ENCODE results near the gene NEGR1. TPM values are rescaled to one million over a fixed set of nuclear protein-coding genes. Genes with fewer than 3 reads are reported as not detected.

The NEGR1 gene
- total and polyA plus RNA-seq, 2 experiments from 2014 or later, result 1.0 to 2.8 TPM

- Histone ChIP-seq H3K27me3 (no peaks in the 10 kb centered on the region), H3K36me3 (replicated peaks; ENCODE audit: insufficient read depth, low read depth) (no peaks in the 10 kb centered on the region), H3K4me1 (ENCODE audit: insufficient read depth) (peaks cover 6% of the 10 kb centered on the region), H3K4me2 (no peak overlapping the region), H4K20me1 (ENCODE audit: insufficient read depth, poor library complexity, severe bottlenecking) (no peaks in the 10 kb centered on the region), H3K9me3 (ENCODE audit: low read depth) (no peaks in the 10 kb centered on the region), H3K27ac (no peak overlapping the region), H3K4me3 (no peak overlapping the region), H3K79me2 (no peaks in the 10 kb centered on the region), H2AFZ (no peak overlapping the region), H3K9me2 (replicated peaks; ENCODE audit: insufficient read depth) (no peaks in the 10 kb centered on the region)
- WGBS (ENCODE audit: low lambda C conversion rate, missing lambda C conversion rate), result 98% methylated on average over 2 of the region's 2 CpGs
- TF ChIP-seq EZH2 (IDR thresholded peaks at IDR 0.05; ENCODE audit: borderline replicate concordance), result no peak
- no peak for TF ChIP-seq CTCF (IDR thresholded peaks at IDR 0.05; ENCODE audit: poor library complexity)
- TF ChIP-seq EZH2phosphoT487 (IDR thresholded peaks at IDR 0.05; ENCODE audit: low read depth, severe bottlenecking, unreplicated experiment), result no peak
- no peak for DNase-seq (ENCODE audit: low spot score)
Measured at GRCh38 chr1:71645015-71645414, 637.3 kb downstream of the NEGR1 start.

GRCh38 chr1:71641903-71642302 is 640.4 kb downstream of the NEGR1 start:
- H3K9me2 ChIP-seq (replicated peaks; ENCODE audit: insufficient read depth), result no peaks in the 10 kb centered on the region
- no peak overlapping the region for H2AFZ ChIP-seq
- no peaks in the 10 kb centered on the region for H3K79me2 ChIP-seq
- H4K20me1 ChIP-seq (ENCODE audit: insufficient read depth, poor library complexity, severe bottlenecking), result no peaks in the 10 kb centered on the region
- no peaks in the 10 kb centered on the region for H3K4me1 ChIP-seq (ENCODE audit: insufficient read depth)
- 92% methylated on average over 3 of the region's 3 CpGs for WGBS (ENCODE audit: low lambda C conversion rate, missing lambda C conversion rate)
- H3K27me3 ChIP-seq, result no peaks in the 10 kb centered on the region
- H3K9me3 ChIP-seq (ENCODE audit: low read depth), result no peaks in the 10 kb centered on the region
- H3K27ac ChIP-seq, result no peak overlapping the region
- H3K4me2 ChIP-seq, result no peak overlapping the region
- TF ChIP-seq CTCF (IDR thresholded peaks at IDR 0.05; ENCODE audit: poor library complexity) (no peak), EZH2phosphoT487 (IDR thresholded peaks at IDR 0.05; ENCODE audit: low read depth, severe bottlenecking, unreplicated experiment) (no peak), EZH2 (IDR thresholded peaks at IDR 0.05; ENCODE audit: borderline replicate concordance) (no peak)
- H3K4me3 ChIP-seq, result no peak overlapping the region
- no peak for DNase-seq (ENCODE audit: low spot score)
- H3K36me3 ChIP-seq (replicated peaks; ENCODE audit: insufficient read depth, low read depth), result no peaks in the 10 kb centered on the region

- TF ChIP-seq EZH2phosphoT487 (IDR thresholded peaks at IDR 0.05; ENCODE audit: low read depth, severe bottlenecking, unreplicated experiment), result no peak
- no peak for TF ChIP-seq EZH2 (IDR thresholded peaks at IDR 0.05; ENCODE audit: borderline replicate concordance)
- no peak for TF ChIP-seq CTCF (IDR thresholded peaks at IDR 0.05; ENCODE audit: poor library complexity)
- 89% methylated on average over 5 of the region's 5 CpGs for WGBS (ENCODE audit: low lambda C conversion rate, missing lambda C conversion rate)
Measured at GRCh38 chr1:71640998-71641397, 641.3 kb downstream of the NEGR1 start.

GRCh38 chr1:71640116-71640515 is 642.2 kb downstream of the NEGR1 start:
- Histone ChIP-seq H3K27ac (no peak overlapping the region), H4K20me1 (ENCODE audit: insufficient read depth, poor library complexity, severe bottlenecking) (no peaks in the 10 kb centered on the region), H3K27me3 (no peaks in the 10 kb centered on the region), H3K4me1 (ENCODE audit: insufficient read depth) (no peaks in the 10 kb centered on the region), H3K4me2 (no peak overlapping the region), H3K79me2 (no peaks in the 10 kb centered on the region), H3K36me3 (replicated peaks; ENCODE audit: insufficient read depth, low read depth) (no peaks in the 10 kb centered on the region), H2AFZ (no peak overlapping the region), H3K9me3 (ENCODE audit: low read depth) (no peaks in the 10 kb centered on the region), H3K4me3 (no peak overlapping the region), H3K9me2 (replicated peaks; ENCODE audit: insufficient read depth) (no peaks in the 10 kb centered on the region)
- DNase-seq (ENCODE audit: low spot score), result no peak
- WGBS (ENCODE audit: low lambda C conversion rate, missing lambda C conversion rate), result 93% methylated on average over 3 of the region's 3 CpGs
- TF ChIP-seq EZH2phosphoT487 (IDR thresholded peaks at IDR 0.05; ENCODE audit: low read depth, severe bottlenecking, unreplicated experiment) (no peak), EZH2 (IDR thresholded peaks at IDR 0.05; ENCODE audit: borderline replicate concordance) (no peak), CTCF (IDR thresholded peaks at IDR 0.05; ENCODE audit: poor library complexity) (no peak)

More at GRCh38 chr1:71640998-71641397, 641.3 kb downstream of the NEGR1 start:
- Histone ChIP-seq H3K27me3 (no peaks in the 10 kb centered on the region), H3K79me2 (no peaks in the 10 kb centered on the region), H3K27ac (no peak overlapping the region), H3K36me3 (replicated peaks; ENCODE audit: insufficient read depth, low read depth) (no peaks in the 10 kb centered on the region), H3K9me2 (replicated peaks; ENCODE audit: insufficient read depth) (no peaks in the 10 kb centered on the region), H3K4me1 (ENCODE audit: insufficient read depth) (no peaks in the 10 kb centered on the region), H2AFZ (no peak overlapping the region), H3K4me3 (no peak overlapping the region), H3K4me2 (no peak overlapping the region), H3K9me3 (ENCODE audit: low read depth) (no peaks in the 10 kb centered on the region), H4K20me1 (ENCODE audit: insufficient read depth, poor library complexity, severe bottlenecking) (no peaks in the 10 kb centered on the region)
- no peak for DNase-seq (ENCODE audit: low spot score)

Measured in hepatocyte (in vitro differentiated cells).